Frontal cortex (tissue), 4 donors: Measurements from ENCODE around the gene C2orf68. TPM values are rescaled to one million over a fixed set of nuclear protein-coding genes. Genes with fewer than 3 reads are reported as not detected.
"Not testable (repeated sequence)": the region's sequence is repeated elsewhere in the genome, so short reads cannot be mapped to it uniquely, and the experiment has no call there.

Experiments
- DNase-seq, 2 donors: peaks; one replicate each; pipeline ENCODE4 v3.0.0; 2012; ENCODE audit warnings: low spot score in 2 of 2
- FAIRE-seq: peaks from 2 replicates; lab custom pipeline; 2012; peaks lifted over from hg19 to GRCh38; lab: Jason Lieb, UNC
- total RNA-seq: library from RNA; depleted of rRNA; stranded (reverse); fragments of >200 nt; gene quantifications from one replicate; pipeline ENCODE4 v1.2.3, GENCODE V29; 2014
- donor health status: control.
- donor health status: control.
- donor health status: control.

The C2orf68 gene
- total RNA-seq, 1 donor from 2014 or later = 22.8 TPM

- DNase-seq (no peak), FAIRE-seq (no peak)
Measured at GRCh38 chr2:85635011-85635410, 23.1 kb upstream of the C2orf68 start.

- DNase-seq (no peak), FAIRE-seq (no peak)
Measured at GRCh38 chr2:85631316-85631715, 19.4 kb upstream of the C2orf68 start.

- DNase-seq = no peak
- FAIRE-seq = no peak
Measured at GRCh38 chr2:85628658-85629057, 16.8 kb upstream of the C2orf68 start.

- no peak for FAIRE-seq
- no peak for DNase-seq
Measured at GRCh38 chr2:85623991-85624390, 12.1 kb upstream of the C2orf68 start.

GRCh38 chr2:85621338-85621737, 9.5 kb upstream of the C2orf68 start:
- FAIRE-seq (no peak), DNase-seq (no peak)

- FAIRE-seq (no peak), DNase-seq (no peak)
Measured at GRCh38 chr2:85619617-85620016, 7.8 kb upstream of the C2orf68 start.

- not testable (repeated sequence) for DNase-seq, FAIRE-seq
Measured at GRCh38 chr2:85617723-85618122, 5.9 kb upstream of the C2orf68 start.

GRCh38 chr2:85615413-85615728, 3.5 kb upstream of the C2orf68 start:
- no peak for FAIRE-seq
- DNase-seq = no peak

- DNase-seq, FAIRE-seq: not testable (repeated sequence)
Measured at GRCh38 chr2:85614757-85615156, 2.9 kb upstream of the C2orf68 start.

- DNase-seq = no peak
- no peak for FAIRE-seq
Measured at GRCh38 chr2:85613717-85614515, 2.0 kb upstream of the C2orf68 start.

- FAIRE-seq = no peak
- no peak for DNase-seq
Measured at GRCh38 chr2:85611217-85611704, 605 bp downstream of the C2orf68 start.

- DNase-seq (no peak), FAIRE-seq (no peak)
Measured at GRCh38 chr2:85607268-85608215, 4.3 kb downstream of the C2orf68 start.

GRCh38 chr2:85606116-85606455, 5.8 kb downstream of the C2orf68 start:
- peak in 1 of 2 donors; percentile 3 for DNase-seq

GRCh38 chr2:85605406-85606115, 6.3 kb downstream of the C2orf68 start:
- DNase-seq (peak in 1 of 2 donors; percentile 5), FAIRE-seq (no peak)

More at GRCh38 chr2:85606116-85606455, 5.8 kb downstream of the C2orf68 start:
- no peak for FAIRE-seq

- FAIRE-seq (no peak), DNase-seq (no peak)
Measured at GRCh38 chr2:85604568-85605339, 7.1 kb downstream of the C2orf68 start.

GRCh38 chr2:85604133-85604444, 7.8 kb downstream of the C2orf68 start:
- DNase-seq, FAIRE-seq: not testable (repeated sequence)

- FAIRE-seq (no peak), DNase-seq (peak; percentile 92 to 93)
Measured at GRCh38 chr2:85602476-85603234, 9.2 kb downstream of the C2orf68 start, which contains the start of gene TMEM150A. Gene TMEM150A, minus strand, starts transcription at chr2:85602698. Its CDS starts 750 bp downstream, at chr2:85601948.

- no peak for FAIRE-seq
Measured at GRCh38 chr2:85601771-85602475, 9.9 kb downstream of the C2orf68 start.

More at GRCh38 chr2:85601771-85602475, 9.9 kb downstream of the C2orf68 start:
- peak in 1 of 2 donors; percentile 64 for DNase-seq
